Glomerular endothelial cell (primary cell): Measurements from ENCODE around the gene PGBD1. TPM values are rescaled to one million over a fixed set of nuclear protein-coding genes. Genes with fewer than 3 reads are reported as not detected.
A peak's percentile ranks its signal among the peaks of the same experiment; 100 is the strongest.
"Not testable (repeated sequence)": the region's sequence is repeated elsewhere in the genome, so short reads cannot be mapped to it uniquely, and the experiment has no call there.

Source experiments
- DNase-seq: peaks from one replicate; pipeline ENCODE4 v3.0.0-alpha.2; 2011; ENCODE audit warnings: low read depth, low spot score; ENCODE audit errors: extremely low read depth
- total RNA-seq: library from RNA; depleted of rRNA; stranded (reverse); fragments of >200 nt; gene quantifications from 2 replicates; pipeline ENCODE4 v1.2.3, GENCODE V29; 2015

The PGBD1 gene
- total RNA-seq, 1 donor from 2014 or later: 7.5 TPM

DNA sequence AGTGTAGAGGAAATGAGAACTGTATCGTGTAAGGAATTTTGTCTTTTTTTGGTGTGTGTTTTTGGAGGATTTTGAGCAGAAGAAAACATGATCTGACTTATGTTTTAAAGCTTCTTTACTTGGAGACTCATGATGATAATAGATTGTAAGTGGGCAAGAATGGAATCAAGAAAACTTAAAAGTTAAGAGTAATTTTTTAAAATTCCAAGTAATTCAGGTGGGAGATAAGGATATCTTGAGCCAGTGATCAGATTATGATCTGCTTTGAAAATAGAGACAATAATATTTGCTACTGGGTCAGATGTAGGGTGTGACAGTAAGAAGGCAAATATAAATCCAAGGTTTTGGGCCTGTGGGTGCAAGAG lies 13.7 kb upstream of the PGBD1 start:
- no peak for DNase-seq

- DNase-seq: peak; percentile 67
Measured at GRCh38 chr6:28269492-28269891, 11.9 kb upstream of the PGBD1 start.

GRCh38 chr6:28274888-28275287 lies 6.5 kb upstream of the PGBD1 start:
- no peak for DNase-seq

DNA sequence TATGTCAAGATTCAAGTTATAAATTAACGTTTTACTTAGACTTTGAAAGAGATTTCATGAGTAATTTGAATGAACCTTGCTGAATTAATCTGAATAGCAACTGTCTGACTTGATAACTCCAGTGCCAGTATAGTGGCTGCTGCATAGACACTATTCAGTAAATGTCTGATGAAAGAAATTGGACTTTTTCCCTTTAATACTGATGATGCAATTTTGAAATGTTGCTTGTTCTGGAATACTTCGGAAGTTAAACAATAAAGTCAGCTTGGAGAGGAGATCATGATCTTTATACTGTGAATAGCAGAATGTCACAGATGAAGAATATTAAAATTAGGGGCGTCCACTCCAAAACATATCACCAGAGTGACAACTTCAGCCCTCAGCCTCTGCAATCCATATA lies 3.6 kb upstream of the PGBD1 start:
- DNase-seq: no peak

DNA sequence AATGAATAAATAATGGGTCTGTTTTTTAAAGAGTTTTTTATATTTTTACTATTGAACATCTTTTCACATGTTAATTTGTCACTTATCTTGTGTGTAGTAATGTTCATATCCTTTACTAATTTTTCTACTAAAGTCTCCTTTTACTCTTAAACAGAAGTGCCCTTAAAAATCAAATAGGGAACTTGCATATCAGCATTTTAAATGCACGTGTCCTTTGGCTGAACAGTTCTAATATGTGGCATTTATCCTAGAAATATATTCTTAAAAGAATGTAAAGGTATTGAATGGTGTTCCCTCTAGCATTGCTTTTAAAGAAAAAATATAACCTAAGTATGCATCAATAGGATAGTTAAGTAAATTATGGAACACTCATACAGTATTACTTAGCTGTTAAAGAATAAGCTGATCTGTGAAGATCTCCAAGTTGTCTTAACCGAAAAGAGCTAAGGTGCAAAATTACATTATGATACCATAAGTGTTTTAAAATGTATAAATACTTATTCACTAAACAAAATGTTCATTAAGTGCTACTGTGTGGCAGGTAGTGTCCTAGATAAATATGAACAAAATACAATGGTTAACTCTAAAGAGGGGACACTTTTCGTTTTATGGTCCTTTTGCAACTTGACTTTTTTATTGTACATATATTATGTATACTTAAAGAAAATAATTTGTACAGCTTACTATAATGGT lies 631 bp upstream of the PGBD1 start:
- DNase-seq: no peak

- no peak for DNase-seq
Measured at GRCh38 chr6:28282926-28283325, 1.6 kb downstream of the PGBD1 start.

DNA sequence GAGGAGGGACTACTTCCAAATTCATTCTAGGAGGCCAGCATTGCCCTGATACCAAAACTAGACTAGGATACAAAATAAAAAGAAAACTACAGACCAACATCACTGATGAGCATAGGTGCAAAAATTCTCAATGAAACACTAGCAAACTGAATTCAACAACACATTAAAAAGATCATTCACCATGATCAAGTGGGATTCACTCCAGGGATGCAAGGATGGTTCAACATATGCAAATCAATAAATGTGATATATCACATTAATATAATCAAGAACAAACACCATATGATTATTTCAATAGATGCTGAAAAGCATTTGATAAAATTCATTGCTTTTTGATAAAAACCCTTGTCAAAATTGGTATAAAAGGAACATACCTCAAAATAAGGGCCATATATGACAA lies 10.2 kb downstream of the PGBD1 start:
- no peak for DNase-seq

GRCh38 chr6:28295326-28295725 lies 14.0 kb downstream of the PGBD1 start:
- DNase-seq: no peak

GRCh38 chr6:28296520-28297060 lies 15.2 kb downstream of the PGBD1 start:
- DNase-seq: no peak

- DNase-seq: no peak
Measured at GRCh38 chr6:28303570-28303969, 22.2 kb downstream of the PGBD1 start.

DNA sequence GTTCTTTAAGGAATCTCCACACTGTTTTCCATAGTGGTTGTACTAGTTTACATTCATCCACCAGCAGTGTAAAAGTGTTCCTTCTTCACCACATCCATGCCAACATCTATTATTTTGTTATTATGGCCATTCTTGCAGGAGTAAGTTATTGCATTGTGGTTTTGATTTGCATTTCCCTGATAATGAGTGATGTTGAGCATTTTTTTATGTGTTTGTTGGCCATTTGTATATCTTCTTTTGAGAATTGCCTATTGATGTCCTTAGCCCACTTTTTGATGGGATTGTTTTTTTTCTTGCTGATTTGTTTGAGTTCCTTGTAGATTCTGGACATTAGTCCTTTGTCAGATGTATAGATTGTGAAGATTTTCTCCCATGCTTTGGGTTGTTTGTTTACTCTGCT lies 25.0 kb downstream of the PGBD1 start:
- not testable (repeated sequence) for DNase-seq

DNA sequence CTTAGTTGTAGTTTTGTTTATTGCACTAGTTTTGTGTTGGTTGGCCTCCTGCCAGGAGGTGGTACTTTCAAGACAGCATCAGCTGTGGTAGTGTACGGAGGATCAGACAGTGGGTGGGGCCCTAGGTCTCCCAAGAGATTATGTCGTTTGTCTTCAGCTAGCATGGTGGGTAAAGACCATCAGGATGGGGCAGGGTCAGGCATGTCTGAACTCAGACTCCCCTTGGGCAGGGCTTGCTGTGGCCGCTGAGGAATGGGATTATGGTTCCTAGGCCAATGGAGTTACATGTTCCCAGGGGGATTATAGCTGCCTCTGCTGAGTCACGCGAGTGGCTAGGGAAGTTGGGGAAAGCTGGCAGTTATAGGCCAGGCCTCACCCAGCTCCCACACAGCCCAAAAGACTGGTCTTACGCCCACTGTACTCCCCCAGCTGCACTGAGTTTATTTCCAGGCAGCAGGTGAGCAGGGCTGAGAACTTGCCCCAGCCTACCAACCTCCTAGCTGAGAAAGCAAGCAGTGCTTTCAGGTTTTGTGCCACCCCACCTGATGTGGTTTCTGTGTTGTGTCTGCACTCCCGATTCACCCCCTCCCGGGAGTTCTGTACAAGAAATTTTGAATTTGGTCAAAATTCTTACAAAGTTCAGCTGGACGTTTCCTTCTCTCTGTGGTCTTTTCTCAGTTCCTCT lies 29.9 kb downstream of the PGBD1 start:
- no peak for DNase-seq

- no peak for DNase-seq
Measured at GRCh38 chr6:28312939-28313338, 31.6 kb downstream of the PGBD1 start.

GRCh38 chr6:28315628-28316027 lies 34.3 kb downstream of the PGBD1 start:
- no peak for DNase-seq

DNA sequence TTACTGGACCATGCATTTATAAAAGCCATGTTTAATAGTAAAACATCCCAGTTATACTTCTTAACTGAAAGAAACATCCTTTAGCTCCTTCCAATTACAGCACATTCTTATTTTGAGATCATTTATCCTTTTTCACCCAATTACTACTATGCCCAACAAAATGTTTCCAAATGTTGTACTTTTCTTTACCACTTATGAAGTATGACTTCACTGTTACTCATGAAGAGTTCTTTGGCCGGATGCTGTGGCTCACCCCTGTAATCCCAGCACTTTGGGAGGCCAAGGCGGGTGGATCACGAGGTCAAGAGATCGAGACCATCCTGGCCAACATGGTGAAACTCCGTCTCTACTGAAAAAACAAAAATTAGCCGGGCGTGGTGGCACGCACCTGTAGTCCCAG lies 36.5 kb downstream of the PGBD1 start:
- not testable (repeated sequence) for DNase-seq

- no peak for DNase-seq
Measured at GRCh38 chr6:28322661-28323060, 41.3 kb downstream of the PGBD1 start.

DNA sequence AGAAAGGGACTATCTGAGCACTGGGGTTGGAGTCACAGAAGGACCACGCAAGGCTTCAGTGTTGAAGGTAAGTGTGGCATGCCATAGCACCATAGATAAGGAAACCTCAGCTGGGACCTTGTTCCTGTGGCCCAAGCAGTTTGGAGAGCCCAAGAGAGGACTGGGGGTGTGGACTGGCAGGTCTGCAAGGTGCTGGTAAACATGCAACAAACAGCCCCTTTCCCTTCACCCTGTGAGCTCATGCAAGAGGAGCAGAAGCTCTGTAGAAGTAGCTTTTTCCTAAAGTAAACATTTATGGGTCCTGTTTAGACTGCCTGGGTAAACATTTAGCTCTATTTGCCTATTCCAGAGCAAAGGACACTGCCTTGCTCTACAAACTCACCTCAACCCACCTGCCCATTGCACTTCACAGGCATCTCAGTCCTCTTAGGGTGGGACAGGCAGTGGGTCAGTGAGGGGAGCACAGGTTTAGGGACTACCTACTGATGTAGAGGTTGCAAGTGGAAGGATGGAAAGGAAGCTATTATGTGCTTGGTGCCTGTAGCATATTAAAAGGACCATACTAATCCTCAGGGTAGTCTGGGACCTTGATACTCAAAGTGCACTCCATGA lies 42.5 kb downstream of the PGBD1 start:
- DNase-seq: no peak

DNA sequence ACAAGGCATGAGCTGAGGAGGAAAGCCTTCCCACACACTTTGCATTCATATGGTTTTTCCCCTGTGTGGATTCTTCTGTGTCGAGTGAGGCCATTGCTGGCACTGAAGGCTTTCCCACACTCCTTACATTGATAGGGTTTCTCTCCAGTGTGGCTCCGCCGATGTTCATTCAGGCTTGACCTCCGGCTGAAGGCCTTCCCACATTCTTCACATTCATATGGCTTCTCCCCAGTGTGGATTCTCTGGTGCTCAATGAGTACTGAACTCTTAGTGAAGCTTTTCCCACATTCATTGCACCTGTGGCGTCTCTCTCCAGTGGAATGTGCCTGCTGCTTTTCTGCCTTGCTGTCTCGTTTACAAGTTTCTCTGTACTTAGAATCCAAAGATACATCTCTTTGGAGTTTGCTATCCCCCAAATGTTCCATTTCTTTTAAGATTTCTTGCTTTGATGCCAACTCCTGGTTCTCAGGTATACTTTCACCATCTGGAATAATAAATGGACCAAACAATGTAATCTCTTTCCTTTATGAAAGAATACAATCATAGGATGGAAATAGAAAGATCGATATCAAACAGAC lies 45.1 kb downstream of the PGBD1 start:
- no peak for DNase-seq

- no peak for DNase-seq
Measured at GRCh38 chr6:28330041-28330440, 48.7 kb downstream of the PGBD1 start.

DNA sequence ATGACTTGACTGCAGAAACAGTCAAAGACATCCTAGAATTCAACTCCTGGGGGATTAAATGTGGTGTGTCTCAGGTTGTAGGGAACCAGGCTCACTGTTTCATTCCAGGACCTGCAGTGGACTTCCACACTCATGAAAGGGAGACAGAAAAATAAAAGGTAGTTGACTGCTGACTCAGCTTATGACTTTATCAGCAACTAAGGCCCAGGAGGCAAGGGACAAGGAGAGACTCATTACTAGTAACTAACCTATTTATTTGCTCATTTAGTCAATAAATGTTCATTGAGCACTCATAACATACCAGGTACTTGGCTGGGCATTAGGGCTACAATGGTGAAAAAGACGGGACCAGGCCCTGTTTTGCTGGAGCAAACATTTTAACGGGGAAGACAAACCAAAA lies 51.7 kb downstream of the PGBD1 start:
- DNase-seq: no peak

DNA sequence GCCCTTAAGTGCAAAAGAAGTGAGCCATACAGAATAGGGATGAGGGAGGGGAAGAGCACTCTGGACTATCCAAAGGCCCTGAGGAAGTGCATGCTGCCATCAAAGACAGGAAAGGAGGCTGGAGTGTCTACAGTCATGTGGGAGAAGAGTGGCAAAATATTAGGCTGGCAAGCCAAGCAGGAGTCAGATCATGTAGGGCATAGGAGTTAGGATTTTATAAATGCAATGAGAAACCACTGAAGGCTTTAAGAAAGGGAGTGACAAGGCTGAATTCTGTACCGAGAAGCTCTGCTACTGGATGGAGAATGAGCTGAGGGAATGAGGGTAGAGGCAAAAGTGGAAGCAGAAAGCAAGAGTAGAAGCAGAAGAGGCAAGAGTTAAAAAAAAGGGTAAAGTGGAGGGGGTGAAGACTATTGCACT lies 52.2 kb downstream of the PGBD1 start:
- DNase-seq: no peak
